Activated CD8-positive, alpha-beta memory T cell treated with anti-CD3 and anti-CD28 coated beads, Interleukin-2, amount 50 U/mL, for 48 hours (primary cell): ENCODE results near the gene BACH2.
"Not testable (repeated sequence)": the region's sequence is repeated elsewhere in the genome, so short reads cannot be mapped to it uniquely, and the experiment has no call there.

ENCODE experiments used
- DNase-seq: peaks from one replicate; pipeline ENCODE4 v3.0.0-alpha.2; 2020

BACH2 gene

DNA sequence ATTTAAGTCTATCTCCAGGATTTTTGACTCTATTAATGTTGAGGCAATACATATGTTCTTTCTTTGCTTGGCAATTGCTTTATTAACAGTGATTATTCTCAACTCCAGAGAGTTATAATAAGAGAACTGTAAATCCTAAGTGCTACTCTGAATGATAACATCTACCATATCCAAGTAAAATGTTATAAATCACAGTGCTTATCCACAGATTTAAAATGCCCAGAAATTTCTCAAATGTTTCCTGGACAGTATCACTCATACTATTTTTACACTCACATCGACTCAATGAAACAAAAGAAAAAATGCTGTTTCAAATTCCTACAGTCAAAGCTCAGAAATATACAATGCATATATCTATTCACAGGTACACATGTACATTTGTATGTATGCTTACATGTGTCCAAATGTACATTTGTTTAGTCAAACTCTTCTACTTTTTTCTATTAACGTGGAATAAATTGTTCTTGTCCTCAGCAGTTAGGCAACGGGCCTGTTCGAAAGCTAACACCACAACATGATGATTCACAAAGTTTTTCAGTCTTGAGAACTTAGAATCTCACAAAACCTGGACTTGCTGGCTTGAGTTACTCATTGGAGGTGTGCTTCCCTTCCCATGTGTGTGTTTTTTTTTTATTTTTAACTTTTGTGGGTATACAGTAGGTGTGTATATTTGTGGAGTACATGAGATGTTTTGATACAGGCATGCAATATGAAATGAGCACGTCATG, 209.4 kb downstream of the BACH2 start:
- no peak for DNase-seq

DNA sequence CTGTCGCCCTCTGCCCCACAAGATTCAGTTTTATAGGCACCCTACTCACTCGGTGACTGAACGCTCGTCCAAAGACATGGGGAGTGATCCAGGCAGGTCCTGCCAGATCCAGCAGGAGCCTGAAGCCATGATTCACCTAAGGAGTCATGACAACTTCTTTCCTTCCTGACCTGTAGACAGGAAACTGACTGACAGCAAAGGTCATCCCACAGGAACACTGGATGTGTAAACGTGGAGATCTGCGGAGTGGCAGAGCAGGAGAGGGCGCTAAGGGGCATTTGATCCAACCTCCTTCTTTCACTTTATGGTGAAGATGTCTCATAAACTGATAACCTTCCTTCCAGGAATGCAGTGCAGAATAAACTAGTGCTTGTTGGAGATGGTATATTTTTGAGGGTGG, 210.1 kb downstream of the BACH2 start:
- no peak for DNase-seq

GRCh38 chr6:90083891-90084290, 212.8 kb downstream of the BACH2 start:
- no peak for DNase-seq

DNA sequence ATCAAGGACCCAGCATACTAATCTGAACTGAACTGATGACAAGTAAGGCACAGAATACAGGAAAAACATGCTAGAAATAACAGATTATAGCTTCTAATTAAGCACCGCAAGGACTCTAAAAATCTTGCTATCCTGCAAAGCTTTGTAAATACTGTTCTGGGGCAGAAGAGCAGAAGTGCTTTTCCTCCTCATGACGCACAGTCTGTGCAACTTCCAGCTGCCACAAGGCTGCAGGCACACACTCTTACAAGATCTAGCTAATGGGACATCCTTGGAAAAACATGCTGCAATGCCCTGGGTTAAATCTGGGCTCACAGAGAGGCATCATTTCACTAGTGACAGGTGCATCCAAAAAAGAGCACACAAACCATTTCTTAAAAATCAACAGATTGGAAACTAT, 213.8 kb downstream of the BACH2 start:
- DNase-seq, result no peak

- peak; percentile 82 for DNase-seq
Measured at GRCh38 chr6:90080876-90081481, 215.7 kb downstream of the BACH2 start.

DNA sequence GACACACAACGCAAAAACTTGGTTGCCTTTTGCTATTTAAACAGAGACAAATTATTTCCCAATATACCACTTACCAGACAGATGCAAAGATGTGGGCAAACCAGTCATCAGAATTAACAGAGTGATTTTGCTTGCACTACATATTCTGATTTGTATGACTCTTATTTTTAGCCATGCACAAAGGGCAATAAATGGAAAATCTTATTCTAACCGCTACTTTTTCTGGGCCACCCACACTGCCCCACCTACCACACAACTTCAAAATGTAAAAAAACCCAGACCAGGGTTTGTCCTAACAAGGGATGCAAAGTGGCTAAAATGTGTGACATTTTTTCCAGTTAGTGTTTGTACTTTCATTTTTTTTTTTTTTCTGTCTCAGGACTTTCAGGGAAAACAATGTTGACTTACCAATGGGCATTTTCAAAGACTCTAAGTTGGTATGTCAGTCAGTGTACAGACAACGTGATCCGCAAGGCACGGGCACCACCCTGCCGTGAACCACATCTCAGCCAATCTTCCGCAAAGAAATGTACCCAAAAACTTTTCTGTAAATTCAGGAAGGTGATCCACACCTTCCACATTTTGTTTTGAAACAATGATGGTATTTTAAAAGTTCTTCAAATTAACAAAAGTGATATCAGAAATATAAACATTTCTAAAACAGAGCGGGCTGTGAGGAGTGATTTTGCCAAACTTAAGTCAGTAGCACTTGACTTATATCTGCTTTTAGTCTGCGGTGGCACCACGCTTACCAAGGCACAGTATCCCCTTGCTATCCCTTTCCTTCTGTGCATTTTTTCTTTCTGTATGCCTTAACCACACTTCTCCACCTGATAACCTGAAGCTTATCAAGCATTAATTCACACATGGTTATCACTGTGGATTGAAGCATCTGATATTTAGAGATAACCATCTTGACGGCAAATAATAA, 216.8 kb downstream of the BACH2 start:
- no peak for DNase-seq

DNA sequence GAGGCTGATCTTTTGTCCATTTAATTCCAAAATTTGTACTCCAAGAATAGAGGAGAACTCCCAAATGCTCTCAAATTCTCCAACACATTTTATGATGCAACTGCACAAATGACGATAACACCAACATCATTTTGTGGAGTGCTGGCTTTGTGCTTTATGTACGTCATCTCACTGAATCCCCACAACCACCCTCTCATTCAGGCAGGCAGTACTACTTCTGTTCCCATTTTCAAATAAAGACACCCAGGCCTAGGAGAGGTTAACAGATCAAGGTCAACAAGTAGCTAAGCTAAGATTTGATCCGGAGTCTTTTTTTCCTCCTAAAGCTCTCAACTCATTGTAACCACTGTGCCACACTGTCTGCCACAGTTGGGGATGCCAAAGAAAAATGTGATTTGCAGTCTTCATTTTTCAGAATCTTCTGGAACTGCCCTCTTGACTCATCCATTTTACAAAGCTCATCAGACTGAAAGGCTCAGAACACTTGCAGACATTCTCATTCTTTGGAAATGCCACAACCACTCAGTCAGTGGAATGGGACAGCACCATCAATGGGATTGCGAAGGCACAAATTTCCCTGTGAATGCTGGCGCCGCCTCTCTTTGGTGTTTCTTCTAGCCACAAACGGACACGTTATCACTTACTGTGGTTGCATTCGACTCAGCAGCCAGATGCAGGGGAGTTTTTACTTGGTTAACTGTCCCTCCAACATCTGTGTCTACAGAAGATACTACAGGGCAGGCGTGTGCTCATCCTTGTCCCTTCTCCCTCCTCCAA, 217.9 kb downstream of the BACH2 start:
- peak; percentile 83 for DNase-seq

DNA sequence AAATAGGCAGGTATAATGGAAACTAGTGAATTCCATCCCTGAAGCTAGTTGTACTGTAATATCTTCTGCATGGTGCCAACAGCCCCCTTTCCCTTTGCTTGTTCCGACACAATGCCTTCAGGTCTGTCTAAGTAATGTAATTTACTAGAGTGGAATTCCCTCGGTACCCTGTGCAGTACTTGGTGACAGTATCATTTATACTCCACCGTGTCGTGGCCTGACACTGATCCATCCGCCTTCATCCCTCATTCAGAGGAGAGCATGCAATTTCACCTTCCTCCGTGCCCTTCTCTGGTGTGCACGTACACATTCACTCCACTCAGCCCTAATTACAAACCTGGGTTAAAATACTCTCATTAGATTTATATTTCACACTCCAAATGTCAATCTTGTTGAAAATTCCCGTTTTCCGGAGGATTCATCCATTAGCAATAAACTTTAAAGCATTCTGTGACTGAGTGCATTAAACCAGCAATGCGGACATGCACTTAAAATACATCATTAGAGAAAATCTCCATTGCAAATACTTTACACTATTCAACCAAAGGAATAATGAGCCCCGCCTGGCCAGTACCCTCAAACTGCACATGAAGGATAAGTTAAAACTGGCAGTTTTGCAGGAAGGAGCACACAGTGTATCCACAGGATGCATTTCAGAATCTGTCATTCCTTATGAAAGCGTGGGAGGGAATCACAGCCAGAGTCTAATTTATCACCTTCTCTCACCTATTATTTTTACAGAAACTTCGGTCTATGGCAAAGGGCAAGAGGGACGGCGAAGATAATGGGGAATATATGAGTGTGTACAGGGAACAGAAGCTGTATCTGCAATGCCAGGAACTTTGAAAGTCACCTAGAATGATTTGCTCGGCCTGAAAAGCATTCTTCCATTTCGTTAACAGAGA, 219.9 kb downstream of the BACH2 start:
- no peak for DNase-seq

DNA sequence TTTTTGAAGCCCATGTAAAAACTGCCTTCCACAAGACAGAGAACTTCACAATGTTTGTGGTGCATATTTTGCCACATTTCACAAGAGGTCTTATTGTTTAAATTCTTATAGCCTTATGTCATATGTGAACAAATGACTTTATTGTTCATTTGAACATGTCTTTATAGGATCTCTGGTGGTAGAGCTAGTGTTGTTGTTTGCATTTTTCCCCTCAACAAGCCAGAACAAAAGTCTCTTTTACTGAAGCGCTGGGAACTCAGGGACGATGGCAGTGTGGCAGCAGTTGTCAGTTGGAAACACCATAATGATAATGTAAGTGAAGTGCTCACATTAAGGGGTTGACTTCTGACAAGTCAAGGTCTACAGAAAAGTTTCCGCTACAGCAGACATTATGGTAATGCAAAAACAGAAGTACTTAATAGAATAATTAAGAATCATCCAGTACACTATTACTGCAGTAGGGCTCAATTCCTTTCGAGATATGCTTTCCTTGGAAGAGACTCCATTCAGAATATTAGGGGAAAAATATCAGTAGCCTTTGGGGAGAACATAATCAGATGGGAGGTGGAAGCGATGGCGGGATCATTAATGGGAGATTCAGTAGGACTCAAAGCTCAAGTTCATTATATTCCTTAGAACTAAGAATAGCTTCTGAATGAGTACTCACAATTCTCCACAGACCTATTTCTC, 222.3 kb downstream of the BACH2 start:
- DNase-seq, result no peak

DNA sequence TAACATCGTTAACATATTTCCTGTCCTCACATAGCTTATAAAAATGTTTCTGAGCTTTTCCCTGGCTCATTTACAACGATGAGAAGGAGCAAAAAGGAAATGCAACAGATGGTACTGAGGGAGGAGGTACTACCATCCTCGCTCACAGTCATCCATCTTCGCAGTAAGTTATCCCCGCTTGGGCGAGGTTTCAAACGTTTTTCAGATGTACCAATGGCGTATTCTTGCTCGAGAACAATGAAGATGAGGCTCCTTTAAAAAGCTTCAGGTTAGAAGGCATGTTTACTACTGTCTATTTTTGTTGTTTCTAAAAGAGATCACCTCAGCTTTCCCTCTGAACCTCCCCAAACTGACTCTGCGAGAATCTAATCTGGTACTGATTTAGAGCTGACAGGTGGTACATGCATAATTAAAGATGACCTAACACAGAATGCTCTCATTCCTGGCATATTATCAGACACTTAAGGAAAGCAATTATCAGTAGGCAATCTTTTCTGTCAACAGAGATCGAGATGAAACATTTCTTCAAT, 223.6 kb downstream of the BACH2 start:
- no peak for DNase-seq

DNA sequence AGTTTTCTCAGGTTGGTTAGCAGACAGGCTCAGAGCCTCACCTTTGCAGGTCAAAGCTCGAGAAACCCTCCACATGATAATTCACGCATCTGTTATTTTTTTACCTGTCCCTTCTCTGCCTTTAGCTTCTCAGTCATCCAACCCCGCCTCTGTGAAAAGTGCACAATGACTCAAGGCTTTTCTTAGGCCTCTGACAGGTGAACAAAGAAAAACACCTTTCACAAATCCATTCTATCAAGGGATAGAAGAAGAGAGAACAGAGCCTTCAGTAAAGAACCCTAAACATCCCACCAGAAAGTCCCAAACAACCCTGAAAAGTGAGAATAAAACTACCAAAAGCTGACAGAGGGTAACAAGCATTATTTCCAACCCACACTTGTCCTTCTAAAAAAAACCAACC, 224.1 kb downstream of the BACH2 start:
- DNase-seq, result no peak

GRCh38 chr6:90068703-90069523, 227.7 kb downstream of the BACH2 start:
- DNase-seq, result no peak

DNA sequence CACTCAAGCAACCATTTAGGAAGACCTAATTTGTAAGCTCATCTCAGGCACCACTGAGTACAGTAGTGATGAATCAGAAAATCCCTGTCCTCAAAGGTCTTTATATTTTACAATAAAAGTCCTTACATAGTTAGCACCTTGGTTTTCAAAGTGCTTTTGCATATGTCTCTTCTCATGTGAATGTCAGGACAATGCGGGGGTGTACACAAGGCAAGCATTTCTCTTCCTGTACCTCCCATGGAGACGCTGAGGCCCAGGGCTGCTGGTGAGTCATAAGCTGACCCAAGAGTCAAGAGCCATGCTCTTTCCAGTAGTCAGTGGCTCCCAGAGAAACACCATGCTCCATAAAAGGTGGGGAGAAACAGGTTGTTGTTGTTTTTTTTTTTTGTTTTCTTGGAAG, 228.4 kb downstream of the BACH2 start:
- no peak for DNase-seq

- no peak for DNase-seq
Measured at GRCh38 chr6:90066697-90067096, 229.9 kb downstream of the BACH2 start.

- no peak for DNase-seq
Measured at GRCh38 chr6:90065173-90065572, 231.5 kb downstream of the BACH2 start.

DNA sequence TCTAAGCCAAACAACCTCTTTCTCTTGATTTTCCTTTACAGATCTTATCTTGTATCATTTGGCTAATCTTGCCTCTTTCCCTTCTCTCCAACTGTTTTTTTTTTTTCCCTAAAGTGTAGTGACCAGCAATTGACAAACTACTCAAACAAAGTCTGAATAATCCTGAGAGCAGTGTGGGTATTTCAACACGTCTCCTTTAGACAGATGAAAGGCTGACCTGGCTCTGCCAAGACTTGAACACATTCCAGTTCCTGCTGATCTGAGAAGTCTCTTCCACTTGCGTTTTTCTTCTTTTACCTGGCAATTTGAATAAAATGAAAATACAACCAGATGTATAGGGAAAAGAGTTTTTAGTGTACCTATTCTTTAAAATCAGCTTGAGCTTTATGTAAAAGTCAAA, 234.0 kb downstream of the BACH2 start:
- no peak for DNase-seq

GRCh38 chr6:90062051-90062450, 234.6 kb downstream of the BACH2 start:
- DNase-seq, result no peak

DNA sequence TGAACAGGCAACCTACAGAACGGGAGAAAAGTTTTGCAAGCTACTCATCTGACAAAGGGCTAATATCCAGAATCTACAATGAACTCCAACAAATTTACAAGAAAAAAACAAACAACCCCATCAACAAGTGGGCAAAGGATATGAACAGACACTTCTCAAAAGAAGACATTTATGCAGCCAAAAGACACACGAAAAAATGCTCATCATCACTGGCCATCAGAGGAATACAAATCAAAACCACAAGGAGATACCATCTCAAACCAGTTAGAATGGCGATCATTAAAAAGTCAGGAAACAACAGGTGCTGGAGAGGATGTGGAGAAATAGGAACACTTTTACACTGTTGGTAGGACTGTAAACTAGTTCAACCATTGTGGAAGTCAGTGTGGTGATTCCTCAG, 237.5 kb downstream of the BACH2 start:
- not testable (repeated sequence) for DNase-seq

DNA sequence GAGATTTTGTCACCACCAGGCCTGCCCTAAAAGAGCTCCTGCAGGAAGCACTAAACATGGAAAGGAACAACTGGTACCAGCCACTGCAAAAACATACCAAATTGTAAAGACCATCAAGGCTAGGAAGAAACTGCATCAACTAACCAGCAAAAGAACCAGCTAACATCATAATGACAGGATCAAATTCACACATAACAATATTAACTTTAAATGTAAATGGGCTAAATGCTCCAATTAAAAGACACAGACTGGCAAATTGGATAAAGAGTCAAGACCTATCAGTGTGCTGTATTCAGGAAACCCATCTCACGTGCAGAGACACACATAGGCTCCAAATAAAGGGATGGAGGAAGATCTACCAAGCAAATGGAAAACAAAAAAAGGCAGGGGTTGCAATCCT, 240.7 kb downstream of the BACH2 start:
- DNase-seq, result not testable (repeated sequence)

DNA sequence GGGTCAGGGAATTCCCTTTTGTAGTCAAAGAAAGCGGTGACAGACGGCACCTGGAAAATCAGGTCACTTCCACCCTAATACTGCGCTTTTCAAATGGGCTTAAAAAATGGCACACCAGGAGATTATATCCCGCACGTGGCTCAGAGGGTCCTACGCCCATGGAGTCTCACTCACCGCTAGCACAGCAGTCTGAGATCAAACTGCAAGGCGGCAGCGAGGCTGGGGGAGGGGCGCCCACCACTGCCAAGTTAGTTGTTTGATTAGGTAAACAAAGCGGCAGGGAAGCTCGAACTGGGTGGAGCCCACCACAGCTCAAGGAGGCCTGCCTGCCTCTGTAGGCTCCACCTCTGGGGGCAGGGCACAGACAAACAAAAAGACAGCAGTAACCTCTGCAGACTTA, 242.4 kb downstream of the BACH2 start:
- DNase-seq, result not testable (repeated sequence)
